HepG2 (cell line): ENCODE measurements around the gene CTSA. TPM values are rescaled to one million over a fixed set of nuclear protein-coding genes. Genes with fewer than 3 reads are reported as not detected.

Experiments
- AGO1 ChIP-seq: fragments of 200-400 bp; formaldehyde crosslinking; IDR thresholded peaks from 2 replicates; pipeline ENCODE4 v1.6.1; 2017; ENCODE audit warnings: mild to moderate bottlenecking, low read depth, low read length, moderate library complexity; ENCODE audit not compliant: poor library complexity, severe bottlenecking
- ARNTL ChIP-seq: sonication (generic); formaldehyde crosslinking; IDR thresholded peaks from 2 replicates; pipeline ENCODE4 v1.4.0; 2020; ENCODE audit warnings: mild to moderate bottlenecking, missing genetic modification reagents
- FOXC1 ChIP-seq: sonication (generic); formaldehyde crosslinking; IDR thresholded peaks from 2 replicates; pipeline ENCODE4 v1.8.0; 2022; ENCODE audit warnings: mild to moderate bottlenecking, missing genetic modification reagents, borderline replicate concordance
- HOXA3 ChIP-seq: sonication (generic); formaldehyde crosslinking; IDR thresholded peaks from 2 replicates; pipeline ENCODE4 v1.5.0; 2020; ENCODE audit warnings: missing genetic modification reagents
- JUN ChIP-seq: sonication (generic); formaldehyde crosslinking; IDR thresholded peaks from 2 replicates; pipeline ENCODE4 v1.4.0; 2020; ENCODE audit warnings: mild to moderate bottlenecking, missing genetic modification reagents
- KDM5A ChIP-seq: fragments of 200-600 bp; sonication (generic); IDR thresholded peaks from 2 replicates; pipeline ENCODE4 v1.7.0; 2018; ENCODE audit warnings: antibody characterized with exemption, mild to moderate bottlenecking, low read length, borderline replicate concordance
- KLF6 ChIP-seq: IDR thresholded peaks from 2 replicates; pipeline ENCODE4 v1.8.0; 2016; ENCODE audit warnings: missing biosample characterization, missing genetic modification reagents
- MTERF4 ChIP-seq: sonication (generic); formaldehyde crosslinking; IDR thresholded peaks from 2 replicates; pipeline ENCODE4 v1.8.0; 2023; ENCODE audit warnings: mild to moderate bottlenecking, missing genetic modification reagents
- NFYB ChIP-seq: sonication (generic); formaldehyde crosslinking; IDR thresholded peaks from 2 replicates; pipeline ENCODE4 v1.4.0; 2020; ENCODE audit warnings: missing genetic modification reagents
- RAD21 ChIP-seq: fragments of 450-650 bp; formaldehyde crosslinking; IDR thresholded peaks from 2 replicates; pipeline ENCODE4 v1.5.0; 2020; ENCODE audit warnings: mild to moderate bottlenecking
- RERE ChIP-seq: IDR thresholded peaks from 2 replicates; pipeline ENCODE4 v1.6.1; 2016; ENCODE audit warnings: low read depth, missing genetic modification reagents, missing compliant biosample characterization
- RORA ChIP-seq: sonication (generic); formaldehyde crosslinking; IDR thresholded peaks from 2 replicates; pipeline ENCODE4 v1.5.0; 2020; ENCODE audit warnings: mild to moderate bottlenecking, missing genetic modification reagents, moderate library complexity
- SMAD9 ChIP-seq: sonication (generic); formaldehyde crosslinking; IDR thresholded peaks from 2 replicates; pipeline ENCODE4 v1.5.1; 2020; ENCODE audit warnings: mild to moderate bottlenecking, missing genetic modification reagents
- TAF15 ChIP-seq: fragments of 200-400 bp; formaldehyde crosslinking; IDR thresholded peaks from one replicate; pipeline ENCODE4 v1.6.1; 2018; ENCODE audit warnings: mild to moderate bottlenecking, low read depth, low read length; ENCODE audit not compliant: poor library complexity, severe bottlenecking
- TERF1 ChIP-seq: sonication (generic); formaldehyde crosslinking; IDR thresholded peaks from 2 replicates; pipeline ENCODE4 v1.8.0; 2022; ENCODE audit warnings: mild to moderate bottlenecking, missing genetic modification reagents, moderate library complexity
- ZNF547 ChIP-seq: sonication (generic); formaldehyde crosslinking; IDR thresholded peaks from 2 replicates; pipeline ENCODE4 v1.5.1; 2020; ENCODE audit warnings: mild to moderate bottlenecking, missing genetic modification reagents
- ZNF891 ChIP-seq: sonication (generic); formaldehyde crosslinking; IDR thresholded peaks from 2 replicates; pipeline ENCODE4 v1.5.0; 2020; ENCODE audit warnings: mild to moderate bottlenecking, missing genetic modification reagents
- ZSCAN9 ChIP-seq: IDR thresholded peaks from 2 replicates; pipeline ENCODE4 v1.6.1; 2016; ENCODE audit warnings: borderline replicate concordance
- polyA plus RNA-seq, 8 experiments: library from polyadenylated mRNA; depleted of rRNA in 3 of 8; stranded (reverse) in 7 of 8; unstranded in 1 of 8; fragments of >200 nt; fragmentation: Illumina TruSeq in 4 of 8; extraction: Trizol in 4 of 8; gene quantifications; 2 replicates each; pipeline versions ENCODE4 v1.2.1 to v1.2.3, GENCODE V29; 2011 to 2016; ENCODE audit warnings: low read depth in 4 of 8, missing spikeins in 1 of 8, mixed read lengths in 1 of 8; ENCODE audit not compliant: insufficient read depth in 1 of 8
- total RNA-seq, 5 experiments: library from RNA; depleted of rRNA; stranded (reverse); fragments of >200 nt; fragmentation: Illumina TruSeq; extraction: Trizol; gene quantifications; 2 replicates each; pipeline ENCODE4 v1.2.3, GENCODE V29; 2016; ENCODE audit warnings: low read depth in 1 of 5
- TF ChIP-seq, protein P1 (sequence below): IDR thresholded peaks from 2 replicates; pipeline ENCODE4 v1.6.1; 2018; ENCODE audit warnings: missing genetic modification reagents, mild to moderate bottlenecking, missing compliant biosample characterization
- TF ChIP-seq, protein P2 (sequence below): sonication (generic); formaldehyde crosslinking; IDR thresholded peaks from 2 replicates; pipeline ENCODE4 v1.5.0; 2020; ENCODE audit warnings: mild to moderate bottlenecking, missing genetic modification reagents

The CTSA gene
- total and polyA plus RNA-seq, 2 of the 13 experiments (the other 11 are each of a cell fraction or from before 2014, with no cell fraction given), result 202 to 231 TPM

- TF ChIP-seq TAF15, result no peak
- TF ChIP-seq NFYB (CRISPR knock-in tag), result no peak
- TF ChIP-seq, protein P1, sequence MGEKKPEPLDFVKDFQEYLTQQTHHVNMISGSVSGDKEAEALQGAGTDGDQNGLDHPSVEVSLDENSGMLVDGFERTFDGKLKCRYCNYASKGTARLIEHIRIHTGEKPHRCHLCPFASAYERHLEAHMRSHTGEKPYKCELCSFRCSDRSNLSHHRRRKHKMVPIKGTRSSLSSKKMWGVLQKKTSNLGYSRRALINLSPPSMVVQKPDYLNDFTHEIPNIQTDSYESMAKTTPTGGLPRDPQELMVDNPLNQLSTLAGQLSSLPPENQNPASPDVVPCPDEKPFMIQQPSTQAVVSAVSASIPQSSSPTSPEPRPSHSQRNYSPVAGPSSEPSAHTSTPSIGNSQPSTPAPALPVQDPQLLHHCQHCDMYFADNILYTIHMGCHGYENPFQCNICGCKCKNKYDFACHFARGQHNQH (CRISPR knock-in tag), result no peak
- no peak for TF ChIP-seq MTERF4 (CRISPR knock-in tag)
- TF ChIP-seq AGO1, result no peak
- TF ChIP-seq ZSCAN9 (CRISPR knock-in tag), result no peak
- no peak for TF ChIP-seq RAD21
- TF ChIP-seq KLF6, result no peak
- TF ChIP-seq ZNF891, result peak; percentile 73; the same call in 1 of the 2 replicates
- TF ChIP-seq ARNTL (CRISPR knock-in tag), result no peak
- TF ChIP-seq KDM5A, result no peak
- no peak for TF ChIP-seq SMAD9 (CRISPR knock-in tag)
- no peak for TF ChIP-seq ZNF547 (CRISPR knock-in tag)
- TF ChIP-seq RORA (CRISPR knock-in tag), result no peak
- 0 out of 2 replicates have a peak, but pooled peaks have one; percentile 12 for TF ChIP-seq HOXA3
- TF ChIP-seq TERF1 (CRISPR knock-in tag), result no peak
- TF ChIP-seq RERE, result no peak
- TF ChIP-seq JUN, result 0 out of 2 replicates have a peak, but pooled peaks have one; percentile 17
- no peak for TF ChIP-seq FOXC1
- TF ChIP-seq, protein P2, sequence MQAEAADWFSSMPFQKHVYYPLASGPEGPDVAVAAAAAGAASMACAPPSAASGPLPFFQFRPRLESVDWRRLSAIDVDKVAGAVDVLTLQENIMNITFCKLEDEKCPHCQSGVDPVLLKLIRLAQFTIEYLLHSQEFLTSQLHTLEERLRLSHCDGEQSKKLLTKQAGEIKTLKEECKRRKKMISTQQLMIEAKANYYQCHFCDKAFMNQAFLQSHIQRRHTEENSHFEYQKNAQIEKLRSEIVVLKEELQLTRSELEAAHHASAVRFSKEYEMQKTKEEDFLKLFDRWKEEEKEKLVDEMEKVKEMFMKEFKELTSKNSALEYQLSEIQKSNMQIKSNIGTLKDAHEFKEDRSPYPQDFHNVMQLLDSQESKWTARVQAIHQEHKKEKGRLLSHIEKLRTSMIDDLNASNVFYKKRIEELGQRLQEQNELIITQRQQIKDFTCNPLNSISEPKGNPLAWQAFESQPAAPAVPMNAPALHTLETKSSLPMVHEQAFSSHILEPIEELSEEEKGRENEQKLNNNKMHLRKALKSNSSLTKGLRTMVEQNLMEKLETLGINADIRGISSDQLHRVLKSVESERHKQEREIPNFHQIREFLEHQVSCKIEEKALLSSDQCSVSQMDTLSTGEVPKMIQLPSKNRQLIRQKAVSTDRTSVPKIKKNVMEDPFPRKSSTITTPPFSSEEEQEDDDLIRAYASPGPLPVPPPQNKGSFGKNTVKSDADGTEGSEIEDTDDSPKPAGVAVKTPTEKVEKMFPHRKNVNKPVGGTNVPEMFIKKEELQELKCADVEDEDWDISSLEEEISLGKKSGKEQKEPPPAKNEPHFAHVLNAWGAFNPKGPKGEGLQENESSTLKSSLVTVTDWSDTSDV (CRISPR knock-in tag), result 0 out of 2 replicates have a peak, but pooled peaks have one; percentile 73
These were observed 2.5 kb upstream of the CTSA start (continued) for GRCh38 chr20:45888681-45889080.
